Right lung (tissue), 10 donors: ENCODE results near the gene PNMA6F. TPM values are rescaled to one million over a fixed set of nuclear protein-coding genes. Genes with fewer than 3 reads are reported as not detected.

Source experiments
- DNase-seq, 2 donors: peaks; one replicate each; pipeline ENCODE4 v3.0.0-alpha.2; 2013
- long read RNA-seq, 8 donors: transcript quantifications; one replicate each; lab custom pipeline, GENCODE V29; 2026
- polyA plus RNA-seq, 5 donors: library from polyadenylated mRNA; unstranded; fragments of 120-200 nt; gene quantifications; one replicate each; pipeline versions ENCODE4 v1.2.1 to v1.2.3, GENCODE V29; 2013; ENCODE audit warnings: inconsistent platforms in 1 of 5, low replicate concordance in 1 of 5; ENCODE audit not compliant: insufficient read length in 5 of 5, insufficient read depth in 1 of 5

Gene PNMA6F
- not detected for polyA plus RNA-seq
- long read RNA-seq, donor 1 = 0 reads
- long read RNA-seq, donor 2 = 0 reads
- long read RNA-seq, donor 3 = 0 reads
- long read RNA-seq, donor 4 = 0 reads
- long read RNA-seq, donor 5 = 0 reads
- long read RNA-seq, donor 6 = 0 reads
- long read RNA-seq, donor 7 = 0 reads
- long read RNA-seq, donor 8 = 0 reads

GRCh38 chrX:153321381-153322124 lies at the start of gene PNMA6F:
PNMA6F (minus strand) TSS chrX:153321767; CDS start chrX:153320674, 1,093 bp downstream.
- DNase-seq = no peak

GRCh38 chrX:153371256-153371655 lies 49.7 kb upstream of the PNMA6F start:
- DNase-seq = no peak

- no peak for DNase-seq
Observed at GRCh38 chrX:153370293-153371055, 48.9 kb upstream of the PNMA6F start.

- DNase-seq = no peak
Observed at GRCh38 chrX:153366878-153367538, 45.4 kb upstream of the PNMA6F start.

GRCh38 chrX:153366119-153366518 lies 44.6 kb upstream of the PNMA6F start:
- DNase-seq = no peak

- no peak for DNase-seq
Observed at GRCh38 chrX:153365670-153366069, 44.1 kb upstream of the PNMA6F start.

GRCh38 chrX:153361781-153362397 lies 40.3 kb upstream of the PNMA6F start:
- no peak for DNase-seq

GRCh38 chrX:153357877-153358276 lies 36.3 kb upstream of the PNMA6F start:
- no peak for DNase-seq

- no peak for DNase-seq
Observed at GRCh38 chrX:153353416-153353815, 31.8 kb upstream of the PNMA6F start.

- DNase-seq = no peak
Observed at GRCh38 chrX:153352858-153353257, 31.3 kb upstream of the PNMA6F start.

GRCh38 chrX:153351981-153352380 lies 30.4 kb upstream of the PNMA6F start:
- DNase-seq = no peak

GRCh38 chrX:153349952-153350351 lies 28.4 kb upstream of the PNMA6F start:
- DNase-seq = no peak

- DNase-seq = no peak
Observed at GRCh38 chrX:153348421-153348820, 26.9 kb upstream of the PNMA6F start.

GRCh38 chrX:153347530-153347929 lies 26.0 kb upstream of the PNMA6F start:
- no peak for DNase-seq

GRCh38 chrX:153343674-153344073 lies 22.1 kb upstream of the PNMA6F start:
- DNase-seq = no peak

- no peak for DNase-seq
Observed at GRCh38 chrX:153342762-153343558, 21.4 kb upstream of the PNMA6F start.

GRCh38 chrX:153340111-153340510 lies 18.5 kb upstream of the PNMA6F start:
- no peak for DNase-seq

GRCh38 chrX:153339662-153340061 lies 18.1 kb upstream of the PNMA6F start:
- DNase-seq = no peak

- no peak for DNase-seq
Observed at GRCh38 chrX:153338836-153339235, 17.3 kb upstream of the PNMA6F start.

GRCh38 chrX:153336988-153337387 lies 15.4 kb upstream of the PNMA6F start:
- DNase-seq = no peak
